ENCODE measurements around the gene TUBB. TPM values are rescaled to one million over a fixed set of nuclear protein-coding genes. Genes with fewer than 3 reads are reported as not detected.

Gene TUBB
- total RNA-seq, 2 experiments from 2014 or later: 1,556 to 1,579 TPM

GRCh38 chr6:30769088-30769852 is 49.1 kb downstream of the TUBB start:
- ATAC-seq (peak; percentile 70), DNase-seq (peak; percentile 97)
- TF ChIP-seq CTCF (IDR thresholded peaks at IDR 0.05): no peak
- Mint-ChIP-seq H3K4me3 (peak overlapping the region; percentile 75), H3K27ac (peak overlapping the region; percentile 99), H3K36me3 (ENCODE audit: low read depth) (peaks cover 19% of the 10 kb centered on the region), H3K27me3 (no peaks in the 10 kb centered on the region), H3K4me1 (ENCODE audit: low read depth) (peaks cover 82% of the 10 kb centered on the region), H3K9me3 (peaks cover 5% of the 10 kb centered on the region)
- intact Hi-C loops (cut with micrococcal nuclease): loop anchor here (1.0 to 2.0 kb wide), 2 partner anchors 24 to 41 kb away; partner anchors contain the start of gene IER3
- POLR2A ChIA-PET: interaction anchor here (0.6 to 11.6 kb wide), 28 partner anchors 8 to 811 kb away, joined by 3 to 198 read pairs (median 6); partner anchors contain the start of genes FLOT1, IER3, MDC1 and PRR3
- CTCF ChIA-PET: interaction anchor here (0.8 to 2.0 kb wide), 13 partner anchors 8 to 62 kb away, joined by 3 to 8 read pairs (median 4); partner anchors contain the start of gene IER3

- H3K27ac Mint-ChIP-seq: peak overlapping the region; percentile 99
- DNase-seq: no peak
- intact Hi-C loops (cut with micrococcal nuclease): loop anchor here (1.0 to 2.0 kb wide), 2 partner anchors 25 to 40 kb away; partner anchors contain the start of gene IER3
- H3K36me3 Mint-ChIP-seq (ENCODE audit: low read depth): peaks cover 16% of the 10 kb centered on the region
- H3K27me3 Mint-ChIP-seq: no peaks in the 10 kb centered on the region
- H3K4me1 Mint-ChIP-seq (ENCODE audit: low read depth): peaks cover 77% of the 10 kb centered on the region
- peak overlapping the region; percentile 75 for H3K4me3 Mint-ChIP-seq
- peaks cover 3% of the 10 kb centered on the region for H3K9me3 Mint-ChIP-seq
- TF ChIP-seq CTCF (IDR thresholded peaks at IDR 0.05): no peak
- ChIA-PET CTCF (interaction anchor here (1.0 to 2.0 kb wide), 8 partner anchors 9 to 62 kb away, joined by 3 to 8 read pairs (median 4); no protein-coding TSS in a partner anchor), POLR2A (interaction anchor here (0.6 to 11.6 kb wide), 19 partner anchors 9 to 811 kb away, joined by 3 to 198 read pairs (median 6); partner anchors contain the start of genes FLOT1, IER3, MDC1 and PRR3)
- ATAC-seq: peak; percentile 32
These were observed 49.8 kb downstream of the TUBB start for GRCh38 chr6:30769853-30770524.

- DNase-seq (no peak), ATAC-seq (no peak)
- intact Hi-C loops (cut with micrococcal nuclease): no loop called here
- POLR2A ChIA-PET: interaction anchor here (0.6 to 11.6 kb wide), 8 partner anchors 15 to 497 kb away, joined by 3 to 198 read pairs (median 34); partner anchors contain the start of genes FLOT1 and IER3
- Mint-ChIP-seq H3K27me3 (no peaks in the 10 kb centered on the region), H3K36me3 (ENCODE audit: low read depth) (peaks cover 14% of the 10 kb centered on the region), H3K4me1 (ENCODE audit: low read depth) (peaks cover 74% of the 10 kb centered on the region), H3K4me3 (peak overlapping the region; percentile 75), H3K27ac (peak overlapping the region; percentile 99), H3K9me3 (peaks cover 3% of the 10 kb centered on the region)
- no peak for TF ChIP-seq CTCF (IDR thresholded peaks at IDR 0.05)
- CTCF ChIA-PET: interaction anchor here (1.1 to 1.8 kb wide), 5 partner anchors 9 to 52 kb away, joined by 3 to 7 read pairs (median 3); no protein-coding TSS in a partner anchor
These were observed 50.4 kb downstream of the TUBB start for GRCh38 chr6:30770592-30770991.

- ChIA-PET CTCF (interaction anchor here (1.0 to 1.8 kb wide), 2 partner anchors 44 to 305 kb away, joined by 3 to 4 read pairs; no protein-coding TSS in a partner anchor), POLR2A (interaction anchor here (1.0 kb wide), 1 partner anchor 16 kb away, joined by 4 read pairs; no protein-coding TSS in a partner anchor)
- ATAC-seq (no peak), DNase-seq (no peak)
- Mint-ChIP-seq H3K27me3 (no peaks in the 10 kb centered on the region), H3K27ac (no peak overlapping the region), H3K36me3 (ENCODE audit: low read depth) (peaks cover 12% of the 10 kb centered on the region), H3K9me3 (peaks cover 3% of the 10 kb centered on the region), H3K4me3 (no peak overlapping the region), H3K4me1 (ENCODE audit: low read depth) (peaks cover 69% of the 10 kb centered on the region)
- intact Hi-C loops (cut with micrococcal nuclease): no loop called here
- no peak for TF ChIP-seq CTCF (IDR thresholded peaks at IDR 0.05)
These were observed 54.5 kb downstream of the TUBB start for GRCh38 chr6:30774701-30775100.

Other genes starting within 250 kb of the TUBB start
- gene HLA-E, start 230.8 kb upstream of the TUBB start, total RNA-seq: 100 to 1,000 TPM; 493 to 499 TPM
- gene GNL1, start 163.9 kb upstream of the TUBB start, total RNA-seq: 100 to 1,000 TPM; 107 to 122 TPM
- 10 to 100 TPM; 23.0 to 24.6 TPM for gene PRR3, start 163.1 kb upstream of the TUBB start, total RNA-seq
- 10 to 100 TPM; 86.9 to 88.0 TPM for gene ABCF1, start 148.9 kb upstream of the TUBB start, total RNA-seq
- gene PPP1R10, start 103.1 kb upstream of the TUBB start, total RNA-seq: 10 to 100 TPM; 59.0 to 59.8 TPM
- 100 to 1,000 TPM; 109 to 110 TPM for gene MRPS18B, start 102.5 kb upstream of the TUBB start, total RNA-seq
- gene ATAT1, start 93.5 kb upstream of the TUBB start, total RNA-seq: 1 to 10 TPM; 7.5 to 7.8 TPM
- gene C6orf136, start 73.2 kb upstream of the TUBB start, total RNA-seq: 10 to 100 TPM; 34.8 to 40.1 TPM
- 10 to 100 TPM; 31.1 to 31.3 TPM for gene DHX16, start 47.3 kb upstream of the TUBB start, total RNA-seq
- gene PPP1R18, start 33.7 kb upstream of the TUBB start, total RNA-seq: 100 to 1,000 TPM; 174 to 177 TPM
- 10 to 100 TPM; 21.0 to 22.0 TPM for gene NRM, start 29.4 kb upstream of the TUBB start, total RNA-seq
- gene MDC1, start 3.1 kb upstream of the TUBB start, total RNA-seq: 10 to 100 TPM; 80.4 to 90.7 TPM
- 100 to 1,000 TPM; 135 TPM for gene FLOT1, start 22.3 kb downstream of the TUBB start, total RNA-seq
- gene IER3, start 24.2 kb downstream of the TUBB start, total RNA-seq: 100 to 1,000 TPM; 375 to 386 TPM
- gene DDR1, start 164.2 kb downstream of the TUBB start, total RNA-seq: 10 to 100 TPM; 14.4 to 14.5 TPM
- 10 to 100 TPM; 37.1 to 41.9 TPM for gene GTF2H4, start 187.9 kb downstream of the TUBB start, total RNA-seq
- gene VARS2, start 193.9 kb downstream of the TUBB start, total RNA-seq: 10 to 100 TPM; 83.0 to 84.0 TPM
- not detected for gene SFTA2, start 211.8 kb downstream of the TUBB start, total RNA-seq
- gene MUCL3, start 220.6 kb downstream of the TUBB start, total RNA-seq: not detected

Data from activated CD8-positive, alpha-beta T cell treated with anti-CD3 and anti-CD28 coated beads for 36 hours (primary cell).